WTC11 (cell line): ENCODE measurements around the gene RGS7. TPM values are rescaled to one million over a fixed set of nuclear protein-coding genes. Genes with fewer than 3 reads are reported as not detected.

ENCODE experiments used
- ATAC-seq: fragments of 200-7000 bp; cut with Tn5 transposase; 2 replicates; pipeline ENCODE4 v1.10.0; 2021; ENCODE audit warnings: mild to moderate bottlenecking, moderate library complexity
- CTCF ChIA-PET: fragments of 300-600 bp; sonication (Branson Sonifier 250); formaldehyde crosslinking; loops from one replicate; lab custom pipeline; 2021; ENCODE audit warnings: antibody characterized with exemption; lab: Charles Lee
- POLR2A ChIA-PET: fragments of 350-600 bp; sonication (Branson Sonifier 250); formaldehyde crosslinking; loops from one replicate; lab custom pipeline; 2021; ENCODE audit warnings: antibody characterized with exemption; lab: Charles Lee
- DNase-seq: peaks from one replicate; pipeline ENCODE4 v3.0.0; 2021; ENCODE audit warnings: low spot score
- H3K27ac Mint-ChIP-seq: 2 replicates; pipeline ENCODE4 v1.8.0; 2021; ENCODE audit warnings: mixed read lengths
- H3K27me3 Mint-ChIP-seq: 2 replicates; pipeline ENCODE4 v1.8.0; 2021; ENCODE audit warnings: low read depth, mild to moderate bottlenecking, moderate library complexity, mixed read lengths
- H3K36me3 Mint-ChIP-seq: 2 replicates; pipeline ENCODE4 v1.8.0; 2021; ENCODE audit warnings: mixed read lengths
- H3K4me1 Mint-ChIP-seq: 2 replicates; pipeline ENCODE4 v1.8.0; 2022; ENCODE audit warnings: mixed read lengths
- H3K4me3 Mint-ChIP-seq: 2 replicates; pipeline ENCODE4 v1.8.0; 2021; ENCODE audit warnings: mild to moderate bottlenecking, moderate library complexity, mixed read lengths
- H3K9me3 Mint-ChIP-seq: 2 replicates; pipeline ENCODE4 v1.8.0; 2021; ENCODE audit warnings: mixed read lengths
- AFF4 ChIP-seq: sonication (generic); formaldehyde crosslinking; IDR thresholded peaks from 2 replicates; pipeline ENCODE4 v1.8.1; 2023; ENCODE audit warnings: mild to moderate bottlenecking, missing genetic modification reagents, borderline replicate concordance
- CBFB ChIP-seq: sonication (generic); formaldehyde crosslinking; IDR thresholded peaks from 2 replicates; pipeline ENCODE4 v1.8.1; 2022; ENCODE audit warnings: mild to moderate bottlenecking, low read depth, missing genetic modification reagents
- CREM ChIP-seq: sonication (generic); formaldehyde crosslinking; IDR thresholded peaks from 2 replicates; pipeline ENCODE4 v1.8.1; 2022; ENCODE audit warnings: mild to moderate bottlenecking, missing genetic modification reagents, moderate library complexity
- CTCF ChIP-seq: fragments of 200-600 bp; IDR thresholded peaks from 2 replicates; pipeline ENCODE4 v1.8.0; 2022; ENCODE audit warnings: antibody characterized with exemption
- E2F1 ChIP-seq: sonication (generic); formaldehyde crosslinking; IDR thresholded peaks from 2 replicates; pipeline ENCODE4 v1.8.0; 2022; ENCODE audit warnings: mild to moderate bottlenecking, missing genetic modification reagents
- E2F4 ChIP-seq: sonication (generic); formaldehyde crosslinking; IDR thresholded peaks from 2 replicates; pipeline ENCODE4 v1.8.1; 2022; ENCODE audit warnings: low read depth, mild to moderate bottlenecking, moderate library complexity, missing genetic modification reagents, borderline replicate concordance
- EMX1 ChIP-seq: fragments of 250-450 bp; sonication (Bioruptor Pico); IDR thresholded peaks from 2 replicates; pipeline ENCODE4 v1.8.0; 2021; ENCODE audit warnings: mild to moderate bottlenecking
- FOXK1 ChIP-seq: sonication (generic); formaldehyde crosslinking; IDR thresholded peaks from 2 replicates; pipeline ENCODE4 v1.8.0; 2022; ENCODE audit warnings: mild to moderate bottlenecking, moderate library complexity, missing genetic modification reagents
- GTF2I ChIP-seq: fragments of 250-450 bp; sonication (Bioruptor Pico); conservative IDR thresholded peaks from 2 replicates; pipeline ENCODE4 v1.4.0; 2021; ENCODE audit warnings: mild to moderate bottlenecking
- IRF2 ChIP-seq: sonication (generic); formaldehyde crosslinking; IDR thresholded peaks from 2 replicates; pipeline ENCODE4 v1.8.0; 2022; ENCODE audit warnings: low read depth, missing genetic modification reagents, borderline replicate concordance
- JAZF1 ChIP-seq: fragments of 250-450 bp; sonication (Bioruptor Pico); IDR thresholded peaks from 2 replicates; pipeline ENCODE4 v1.9.0; 2021; ENCODE audit warnings: moderate library complexity, mild to moderate bottlenecking, inconsistent platforms
- PRDM15 ChIP-seq: sonication (generic); formaldehyde crosslinking; IDR thresholded peaks from 2 replicates; pipeline ENCODE4 v1.8.0; 2022; ENCODE audit warnings: missing genetic modification reagents
- TCF7 ChIP-seq: sonication (generic); formaldehyde crosslinking; IDR thresholded peaks from 2 replicates; pipeline ENCODE4 v1.8.0; 2022; ENCODE audit warnings: mild to moderate bottlenecking, low read depth, missing genetic modification reagents, moderate library complexity
- TEAD1 ChIP-seq: sonication (generic); formaldehyde crosslinking; IDR thresholded peaks from 2 replicates; pipeline ENCODE4 v1.8.0; 2022; ENCODE audit warnings: mild to moderate bottlenecking, missing genetic modification reagents
- USF2 ChIP-seq: sonication (generic); formaldehyde crosslinking; IDR thresholded peaks from 2 replicates; pipeline ENCODE4 v1.8.1; 2023; ENCODE audit warnings: mild to moderate bottlenecking, missing genetic modification reagents, moderate library complexity
- ZBTB21 ChIP-seq: sonication (generic); formaldehyde crosslinking; IDR thresholded peaks from 2 replicates; pipeline ENCODE4 v1.8.1; 2023; ENCODE audit warnings: mild to moderate bottlenecking, missing genetic modification reagents, borderline replicate concordance
- ZMAT4 ChIP-seq: fragments of 250-450 bp; sonication (Bioruptor Pico); IDR thresholded peaks from 2 replicates; pipeline ENCODE4 v1.9.0; 2021; ENCODE audit warnings: mild to moderate bottlenecking
- ZNF121 ChIP-seq: sonication (generic); formaldehyde crosslinking; IDR thresholded peaks from 2 replicates; pipeline ENCODE4 v1.8.0; 2023; ENCODE audit warnings: missing genetic modification reagents
- ZNF232 ChIP-seq: sonication (generic); formaldehyde crosslinking; IDR thresholded peaks from 2 replicates; pipeline ENCODE4 v1.8.0; 2022; ENCODE audit warnings: mild to moderate bottlenecking, missing genetic modification reagents
- ZNF396 ChIP-seq: fragments of 250-450 bp; sonication (Bioruptor Pico); IDR thresholded peaks from 2 replicates; pipeline ENCODE4 v1.8.0; 2021; ENCODE audit warnings: mild to moderate bottlenecking, moderate library complexity, borderline replicate concordance
- ZNF416 ChIP-seq: fragments of 250-450 bp; sonication (Bioruptor Pico); IDR thresholded peaks from 2 replicates; pipeline ENCODE4 v1.9.0; 2021; ENCODE audit warnings: mild to moderate bottlenecking, inconsistent platforms
- total RNA-seq: library from RNA; stranded (reverse); gene quantifications from 3 replicates; pipeline ENCODE4 v1.2.3, GENCODE V29; 2021

The RGS7 gene
- total RNA-seq, 1 experiment from 2014 or later, result 1.2 TPM

- TF ChIP-seq PRDM15 (CRISPR knock-in tag) (no peak), JAZF1 (CRISPR knock-in tag) (no peak), IRF2 (no peak), GTF2I (no peak)
Measured at GRCh38 chr1:240888787-240889048, 468.3 kb downstream of the RGS7 start (continued).

- Mint-ChIP-seq H3K27me3 (no peaks in the 10 kb centered on the region), H3K4me3 (no peak overlapping the region), H3K4me1 (peaks cover 9% of the 10 kb centered on the region), H3K36me3 (no peaks in the 10 kb centered on the region), H3K9me3 (peaks cover 3% of the 10 kb centered on the region), H3K27ac (peak overlapping the region; percentile 20)
- DNase-seq (peak; percentile 82), ATAC-seq (peak; percentile 95)
- CTCF ChIA-PET, result interaction anchor here (0.7 to 2.4 kb wide), 20 partner anchors 9 to 717 kb away, joined by 3 to 25 read pairs (median 4); no protein-coding TSS in a partner anchor
- TF ChIP-seq TEAD1, result peak; percentile 53; the same call in 1 of the 2 replicates
- TF ChIP-seq CTCF, result peak; percentile 99
- TF ChIP-seq AFF4 (CRISPR knock-in tag), result no peak
- POLR2A ChIA-PET, result interaction anchor here (0.5 to 0.6 kb wide), 2 partner anchors 155 to 339 kb away, joined by 3 to 5 read pairs; no protein-coding TSS in a partner anchor
Measured at GRCh38 chr1:240888039-240888786, 468.8 kb downstream of the RGS7 start.

GRCh38 chr1:240883490-240883889 is 473.5 kb downstream of the RGS7 start:
- Mint-ChIP-seq H3K27me3 (no peaks in the 10 kb centered on the region), H3K9me3 (peaks cover 10% of the 10 kb centered on the region), H3K4me1 (peaks cover 7% of the 10 kb centered on the region), H3K27ac (no peak overlapping the region), H3K4me3 (no peak overlapping the region), H3K36me3 (no peaks in the 10 kb centered on the region)
- ChIA-PET POLR2A (no interaction called here), CTCF (no interaction called here)
- ATAC-seq, result no peak
- no peak for DNase-seq
- TF ChIP-seq EMX1 (CRISPR knock-in tag), result no peak
- TF ChIP-seq ZNF416 (CRISPR knock-in tag), result no peak
- no peak for TF ChIP-seq ZMAT4 (CRISPR knock-in tag)
- TF ChIP-seq E2F4, result no peak
- no peak for TF ChIP-seq CREM (CRISPR knock-in tag)
- no peak for TF ChIP-seq ZNF121 (CRISPR knock-in tag)
- TF ChIP-seq TEAD1, result no peak
- no peak for TF ChIP-seq CBFB (CRISPR knock-in tag)
- no peak for TF ChIP-seq ZNF396 (CRISPR knock-in tag)
- TF ChIP-seq E2F1 (CRISPR knock-in tag), result no peak
- no peak for TF ChIP-seq TCF7 (CRISPR knock-in tag)
- TF ChIP-seq GTF2I, result no peak
- no peak for TF ChIP-seq FOXK1 (CRISPR knock-in tag)
- no peak for TF ChIP-seq USF2 (CRISPR knock-in tag)
- TF ChIP-seq ZNF232 (CRISPR knock-in tag), result no peak
- no peak for TF ChIP-seq ZBTB21 (CRISPR knock-in tag)
